ENCODE data around the gene HOXB4.

HOXB4 gene

GRCh38 chr17:48545539-48545938 is 32.6 kb downstream of the HOXB4 start:
- TF ChIP-seq FOXP2 (optimal IDR thresholded peaks at IDR 0.05; ENCODE audit: borderline replicate concordance, extremely low read depth, extremely low read length, insufficient read depth) (no peak), TAF1 (IDR thresholded peaks at IDR 0.05; ENCODE audit: borderline replicate concordance, insufficient read depth, low read length) (no peak), SIN3A (IDR thresholded peaks at IDR 0.05; ENCODE audit: borderline replicate concordance, insufficient read depth, low read length) (no peak), REST (IDR thresholded peaks at IDR 0.05; ENCODE audit: insufficient read depth in 1 of 2, low read depth in 2 of 2, low read length in 2 of 2) (no peak), POLR2AphosphoS5 (IDR thresholded peaks at IDR 0.05; ENCODE audit: low read depth, low read length) (no peak)

DNA sequence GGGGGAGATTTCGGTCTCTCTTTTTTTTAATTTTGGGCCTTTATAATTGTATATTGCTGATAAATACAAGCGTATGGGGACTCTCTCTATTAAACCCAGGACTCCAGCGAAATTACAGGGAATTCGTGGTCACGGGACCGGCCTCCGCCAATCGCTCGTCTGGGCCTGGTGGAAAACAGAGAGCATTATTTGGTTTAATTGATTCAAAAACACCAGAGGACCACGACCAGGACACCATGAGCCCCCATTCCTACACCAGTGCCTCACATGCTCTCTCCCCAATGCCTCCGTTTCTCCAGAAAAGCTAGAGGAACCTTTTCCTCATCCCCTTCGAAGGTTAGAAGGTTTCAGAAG is 33.2 kb downstream of the HOXB4 start, which contains the start of gene HOXB2:
TSS of gene HOXB2 (minus strand) at position 88 of the 354 bp plus-strand sequence. CDS start 198 bp downstream, outside the sequence.
- TF ChIP-seq TAF1 (IDR thresholded peaks at IDR 0.05; ENCODE audit: borderline replicate concordance, insufficient read depth, low read length) (no peak), REST (IDR thresholded peaks at IDR 0.05; ENCODE audit: insufficient read depth in 1 of 2, low read depth in 2 of 2, low read length in 2 of 2) (no peak), POLR2AphosphoS5 (IDR thresholded peaks at IDR 0.05; ENCODE audit: low read depth, low read length) (no peak), SIN3A (IDR thresholded peaks at IDR 0.05; ENCODE audit: borderline replicate concordance, insufficient read depth, low read length) (no peak), FOXP2 (optimal IDR thresholded peaks at IDR 0.05; ENCODE audit: borderline replicate concordance, extremely low read depth, extremely low read length, insufficient read depth) (no peak)

DNA sequence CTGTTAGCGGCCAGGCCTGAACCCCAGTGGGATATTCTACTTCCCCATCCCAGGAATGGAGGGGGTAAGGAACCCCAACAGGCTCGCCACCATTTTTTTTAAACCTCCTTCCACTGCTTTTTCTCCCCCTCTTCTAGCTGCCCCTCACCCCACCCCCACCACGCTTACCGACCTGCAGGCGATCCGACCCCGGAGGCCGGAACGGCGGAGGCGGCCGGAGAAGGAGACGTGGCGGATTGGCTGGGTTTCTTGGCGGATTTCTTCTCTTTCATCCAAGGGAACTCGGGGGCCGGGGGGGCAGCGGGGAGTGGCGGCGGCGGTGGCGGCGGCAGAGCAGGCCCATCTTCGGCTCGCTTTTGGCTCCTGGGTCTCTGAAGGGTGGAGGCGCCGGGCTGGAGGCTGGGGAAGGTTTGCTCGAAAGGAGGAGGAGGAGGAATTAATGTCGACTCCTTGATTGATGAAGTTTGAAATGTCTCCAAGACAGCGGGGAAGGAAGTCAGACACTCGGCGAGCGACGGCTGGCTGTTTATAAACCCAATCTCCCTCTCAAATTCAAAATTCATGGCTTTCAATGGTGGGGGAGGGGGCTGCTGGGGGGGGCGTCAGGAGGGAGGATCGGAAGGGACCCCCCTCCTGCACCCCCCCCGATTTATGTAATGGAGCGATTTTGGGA is 33.7 kb downstream of the HOXB4 start:
- TF ChIP-seq SIN3A (IDR thresholded peaks at IDR 0.05; ENCODE audit: borderline replicate concordance, insufficient read depth, low read length) (no peak), TAF1 (IDR thresholded peaks at IDR 0.05; ENCODE audit: borderline replicate concordance, insufficient read depth, low read length) (no peak), POLR2AphosphoS5 (IDR thresholded peaks at IDR 0.05; ENCODE audit: low read depth, low read length) (no peak), FOXP2 (optimal IDR thresholded peaks at IDR 0.05; ENCODE audit: borderline replicate concordance, extremely low read depth, extremely low read length, insufficient read depth) (no peak), REST (IDR thresholded peaks at IDR 0.05; ENCODE audit: insufficient read depth in 1 of 2, low read depth in 2 of 2, low read length in 2 of 2) (no peak)

DNA sequence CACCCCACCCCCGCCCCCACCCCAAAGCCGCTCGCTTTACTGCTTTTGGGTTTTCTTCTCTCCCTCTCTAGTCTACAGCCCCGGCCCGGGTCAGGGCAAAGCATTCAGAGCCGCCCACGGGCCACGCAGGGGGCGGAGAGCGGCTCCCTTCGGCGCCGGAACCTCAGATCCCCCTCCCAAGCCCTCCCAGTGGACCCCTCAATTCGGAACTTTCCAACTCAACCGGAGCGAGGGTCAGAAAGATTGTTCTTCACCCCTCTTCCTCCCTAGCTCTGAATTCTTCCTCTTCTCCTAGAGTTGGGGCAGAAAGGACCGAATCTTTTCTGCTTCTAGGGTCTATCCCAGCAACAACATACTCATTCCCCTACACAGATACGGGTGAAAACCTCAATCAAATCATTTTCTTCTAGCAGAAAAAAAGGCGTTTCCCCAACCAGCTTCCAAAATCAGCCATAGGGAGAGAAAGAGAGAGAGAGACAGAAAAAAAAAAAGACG is 34.2 kb downstream of the HOXB4 start:
- TF ChIP-seq POLR2AphosphoS5 (IDR thresholded peaks at IDR 0.05; ENCODE audit: low read depth, low read length) (no peak), TAF1 (IDR thresholded peaks at IDR 0.05; ENCODE audit: borderline replicate concordance, insufficient read depth, low read length) (no peak), REST (IDR thresholded peaks at IDR 0.05; ENCODE audit: insufficient read depth in 1 of 2, low read depth in 2 of 2, low read length in 2 of 2) (no peak), FOXP2 (optimal IDR thresholded peaks at IDR 0.05; ENCODE audit: borderline replicate concordance, extremely low read depth, extremely low read length, insufficient read depth) (no peak), SIN3A (IDR thresholded peaks at IDR 0.05; ENCODE audit: borderline replicate concordance, insufficient read depth, low read length) (no peak)
